Neural progenitor cell (in vitro differentiated cells): ENCODE data around the gene DOCK6. TPM values are rescaled to one million over a fixed set of nuclear protein-coding genes. Genes with fewer than 3 reads are reported as not detected.
A peak's percentile ranks its signal among the peaks of the same experiment; 100 is the strongest.

Experiments
- DNase-seq: peaks from one replicate; pipeline ENCODE4 v3.0.0-alpha.2; 2016; ENCODE audit warnings: low spot score
- H2AFZ ChIP-seq: fragments of 200-600 bp; sonication (generic); replicated peaks from 2 replicates; pipeline ENCODE4 v1.6.1; 2016; ENCODE audit warnings: antibody characterized with exemption
- H3F3A ChIP-seq: fragments of 200-600 bp; sonication (generic); 2 replicates; pipeline ENCODE4 v1.6.1; 2016; ENCODE audit warnings: antibody characterized with exemption, low read depth
- H3K27ac ChIP-seq: fragments of 200-600 bp; sonication (generic); 2 replicates; pipeline ENCODE4 v1.5.1; 2016; ENCODE audit warnings: mild to moderate bottlenecking
- H3K27me3 ChIP-seq: fragments of 200-600 bp; sonication (generic); 2 replicates; pipeline ENCODE4 v1.6.1; 2016; ENCODE audit warnings: mild to moderate bottlenecking, moderate library complexity
- H3K36me3 ChIP-seq: fragments of 200-600 bp; sonication (generic); 2 replicates; pipeline ENCODE4 v1.5.1; 2016
- H3K4me1 ChIP-seq: fragments of 200-600 bp; sonication (generic); 2 replicates; pipeline ENCODE4 v1.6.1; 2016; ENCODE audit warnings: mixed run types
- H3K4me2 ChIP-seq: fragments of 200-600 bp; sonication (generic); 2 replicates; pipeline ENCODE4 v1.6.1; 2016
- H3K4me3 ChIP-seq: fragments of 200-600 bp; sonication (generic); 2 replicates; pipeline ENCODE4 v1.5.1; 2016
- H3K79me2 ChIP-seq: fragments of 200-600 bp; sonication (generic); 2 replicates; pipeline ENCODE4 v1.6.1; 2016; ENCODE audit warnings: low read depth
- H3K9ac ChIP-seq: fragments of 200-600 bp; sonication (generic); 2 replicates; pipeline ENCODE4 v1.6.1; 2016
- H3K9me3 ChIP-seq: fragments of 200-600 bp; sonication (generic); 2 replicates; pipeline ENCODE4 v1.5.1; 2016; ENCODE audit warnings: low read depth
- H4K20me1 ChIP-seq: fragments of 200-600 bp; sonication (generic); 2 replicates; pipeline ENCODE4 v1.6.1; 2016; ENCODE audit warnings: low read depth
- H3K27ac Mint-ChIP-seq: 3 replicates; pipeline ENCODE4 v1.8.0; 2021; ENCODE audit warnings: mixed read lengths
- H3K27me3 Mint-ChIP-seq: 2 replicates; pipeline ENCODE4 v1.8.0; 2022; ENCODE audit warnings: low read depth, mild to moderate bottlenecking, inconsistent platforms, moderate library complexity, mixed read lengths; ENCODE audit not compliant: insufficient read depth
- H3K36me3 Mint-ChIP-seq: 3 replicates; pipeline ENCODE4 v1.8.0; 2021; ENCODE audit warnings: mixed read lengths
- H3K4me1 Mint-ChIP-seq: 3 replicates; pipeline ENCODE4 v1.8.0; 2021; ENCODE audit warnings: mixed read lengths
- H3K4me3 Mint-ChIP-seq: 3 replicates; pipeline ENCODE4 v1.8.0; 2021; ENCODE audit warnings: mild to moderate bottlenecking, moderate library complexity, mixed read lengths
- H3K9me3 Mint-ChIP-seq: 3 replicates; pipeline ENCODE4 v1.8.0; 2020; ENCODE audit warnings: mixed read lengths
- CTCF ChIP-seq: fragments of 200-600 bp; sonication (generic); IDR thresholded peaks from 2 replicates; pipeline ENCODE4 v1.5.1; 2017; ENCODE audit warnings: antibody characterized with exemption, mild to moderate bottlenecking
- EZH2 ChIP-seq: fragments of 200-600 bp; sonication (generic); IDR thresholded peaks from 2 replicates; pipeline ENCODE4 v1.6.1; 2017; ENCODE audit warnings: antibody characterized with exemption, mild to moderate bottlenecking, moderate library complexity
- EZH2phosphoT487 ChIP-seq: fragments of 200-600 bp; sonication (generic); IDR thresholded peaks from 2 replicates; pipeline ENCODE4 v1.6.1; 2017; ENCODE audit warnings: antibody characterized with exemption
- total RNA-seq: library from RNA; depleted of rRNA; stranded (reverse); fragments of >200 nt; gene quantifications from 2 replicates; pipeline ENCODE4 v1.2.3, GENCODE V29; 2015; ENCODE audit warnings: low replicate concordance

The DOCK6 gene
- total RNA-seq, 1 donor from 2014 or later = 10.0 TPM

DNA sequence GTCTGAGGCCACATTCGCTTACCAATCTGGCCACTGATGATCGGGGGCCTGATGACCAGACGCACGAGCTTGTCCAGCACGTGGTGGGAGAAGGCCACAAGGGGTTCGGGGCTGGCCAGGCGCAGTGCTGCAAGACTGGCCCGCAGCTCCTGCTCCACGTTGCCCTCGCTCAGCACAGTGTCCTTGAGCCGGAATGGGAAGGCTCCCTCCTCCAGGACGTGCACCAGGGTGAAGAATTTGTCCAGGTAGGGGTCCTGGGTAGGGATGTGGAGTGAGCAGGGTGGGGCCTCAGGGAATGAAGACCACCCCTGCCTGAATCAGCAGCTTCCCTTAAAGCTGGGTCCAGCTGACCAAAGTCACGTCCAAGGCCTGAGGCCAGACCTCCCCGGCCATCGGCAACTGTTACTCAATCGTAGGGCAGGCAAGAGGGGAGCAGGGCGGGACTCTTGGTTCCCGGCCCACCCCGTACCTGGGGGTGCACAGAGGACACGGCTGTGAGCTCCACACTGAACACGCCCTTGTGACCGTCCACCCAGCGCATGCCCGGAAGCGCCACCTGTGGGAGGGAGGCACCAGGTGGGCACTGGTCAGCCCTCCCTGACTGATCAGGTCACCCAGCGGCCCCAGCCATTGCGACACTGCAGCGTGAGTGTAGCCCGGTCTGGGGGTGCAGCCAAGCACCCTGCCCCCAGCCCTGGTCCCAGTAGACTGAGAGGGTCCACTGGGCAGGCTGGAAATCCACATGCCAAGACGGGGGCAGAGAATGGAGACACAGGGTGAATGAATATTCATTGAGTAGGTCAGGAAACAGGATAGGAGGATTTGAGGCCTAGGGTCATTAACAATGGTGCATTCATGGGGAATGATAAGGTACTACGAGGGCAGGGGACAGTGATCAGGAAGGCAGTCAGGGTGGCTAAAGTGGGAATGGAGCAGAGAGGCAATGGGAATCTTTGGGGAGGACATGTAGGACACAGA, 25.7 kb downstream of the DOCK6 start:
- Mint-ChIP-seq H3K9me3 (no peaks in the 10 kb centered on the region), H3K27me3 (no peaks in the 10 kb centered on the region), H3K4me1 (peaks cover 14% of the 10 kb centered on the region), H3K4me3 (no peak overlapping the region), H3K27ac (peak overlapping the region; percentile 65), H3K36me3 (peaks cover 4% of the 10 kb centered on the region)
- no peak for TF ChIP-seq CTCF
- no peak for TF ChIP-seq EZH2phosphoT487
- TF ChIP-seq EZH2 = no peak
- H3F3A ChIP-seq = no peaks in the 10 kb centered on the region
- no peaks in the 10 kb centered on the region for H3K27me3 ChIP-seq
- no peak overlapping the region for H3K27ac ChIP-seq
- H3K36me3 ChIP-seq = no peaks in the 10 kb centered on the region
- no peak for DNase-seq
- H3K79me2 ChIP-seq = no peaks in the 10 kb centered on the region
- no peak overlapping the region for H2AFZ ChIP-seq
- H4K20me1 ChIP-seq = no peaks in the 10 kb centered on the region
- H3K9ac ChIP-seq = no peak overlapping the region
- H3K4me3 ChIP-seq = no peak overlapping the region
- H3K4me2 ChIP-seq = no peak overlapping the region
- H3K9me3 ChIP-seq = no peaks in the 10 kb centered on the region
- H3K4me1 ChIP-seq = no peaks in the 10 kb centered on the region

DNA sequence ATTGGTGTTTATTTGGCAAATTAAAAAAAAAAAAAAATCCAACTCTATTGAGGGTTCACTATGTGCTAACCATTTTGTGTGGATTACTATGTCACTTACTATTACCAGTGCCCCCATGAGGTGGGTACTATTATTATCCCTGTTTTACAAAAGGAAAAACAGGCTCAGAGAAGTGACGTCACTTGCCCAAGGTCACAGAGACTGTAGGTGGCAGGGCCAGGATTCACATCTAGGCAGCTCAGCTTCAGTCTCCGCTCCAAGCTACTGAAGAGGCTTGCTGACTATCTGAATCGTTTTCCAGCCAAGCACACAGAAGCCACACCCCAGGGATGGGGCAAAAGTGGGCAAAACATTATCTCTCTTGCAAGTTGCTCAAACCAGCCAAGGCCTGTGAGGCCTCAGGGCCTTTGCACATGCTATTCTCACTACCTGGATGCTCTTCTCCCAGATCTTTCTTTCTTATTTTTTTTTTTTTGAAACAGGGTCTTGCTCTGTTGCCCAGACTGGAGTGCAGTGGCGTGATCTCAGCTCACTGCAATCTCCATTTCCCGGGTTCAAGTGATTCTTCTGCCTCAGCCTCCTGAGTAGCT, 27.7 kb downstream of the DOCK6 start:
- H3K4me1 Mint-ChIP-seq = peaks cover 8% of the 10 kb centered on the region
- no peaks in the 10 kb centered on the region for H3K9me3 ChIP-seq

GRCh38 chr19:11233073-11233472, 29.3 kb downstream of the DOCK6 start:
- Histone ChIP-seq H3K9ac (no peak overlapping the region), H4K20me1 (no peaks in the 10 kb centered on the region), H3K4me3 (no peak overlapping the region), H3K4me2 (no peak overlapping the region), H3K27me3 (no peaks in the 10 kb centered on the region), H2AFZ (no peak overlapping the region), H3K9me3 (no peaks in the 10 kb centered on the region), H3K4me1 (no peaks in the 10 kb centered on the region), H3K36me3 (no peaks in the 10 kb centered on the region), H3K79me2 (no peaks in the 10 kb centered on the region), H3K27ac (no peak overlapping the region), H3F3A (no peaks in the 10 kb centered on the region)
- no peak for DNase-seq
- TF ChIP-seq EZH2 (no peak), EZH2phosphoT487 (no peak), CTCF (no peak)
- H3K4me1 Mint-ChIP-seq = peaks cover 8% of the 10 kb centered on the region
- no peak overlapping the region for H3K27ac Mint-ChIP-seq
- no peak overlapping the region for H3K4me3 Mint-ChIP-seq
- peaks cover 2% of the 10 kb centered on the region for H3K27me3 Mint-ChIP-seq
- no peaks in the 10 kb centered on the region for H3K36me3 Mint-ChIP-seq
- H3K9me3 Mint-ChIP-seq = no peaks in the 10 kb centered on the region

More for the DNA sequence above, 27.7 kb downstream of the DOCK6 start:
- no peaks in the 10 kb centered on the region for H3K27me3 ChIP-seq
- no peak for TF ChIP-seq EZH2
- no peak for TF ChIP-seq EZH2phosphoT487
- no peak for TF ChIP-seq CTCF
- H2AFZ ChIP-seq = no peak overlapping the region
- Mint-ChIP-seq H3K36me3 (peaks cover 4% of the 10 kb centered on the region), H3K27ac (no peak overlapping the region), H3K4me3 (no peak overlapping the region), H3K9me3 (no peaks in the 10 kb centered on the region), H3K27me3 (peaks cover 2% of the 10 kb centered on the region)
- no peaks in the 10 kb centered on the region for H3K36me3 ChIP-seq
- no peaks in the 10 kb centered on the region for H4K20me1 ChIP-seq
- no peaks in the 10 kb centered on the region for H3K79me2 ChIP-seq
- no peaks in the 10 kb centered on the region for H3F3A ChIP-seq
- no peak overlapping the region for H3K4me2 ChIP-seq
- DNase-seq = no peak
- H3K4me3 ChIP-seq = no peak overlapping the region
- H3K9ac ChIP-seq = no peak overlapping the region
- H3K27ac ChIP-seq = no peak overlapping the region
- no peaks in the 10 kb centered on the region for H3K4me1 ChIP-seq
